Sigmoid colon (tissue), 7 donors: ENCODE results near the gene PSPC1. TPM values are rescaled to one million over a fixed set of nuclear protein-coding genes. Genes with fewer than 3 reads are reported as not detected.
A peak's percentile ranks its signal among the peaks of the same experiment; 100 is the strongest.

ENCODE experiments used
- DNase-seq: peaks from one replicate; pipeline ENCODE4 v3.0.0-alpha.2; 2019
- H3K27ac ChIP-seq, 4 donors: fragments of 200-600 bp; sonication (generic); one replicate each; pipeline ENCODE4 v1.5.1; 2016 to 2019; ENCODE audit warnings: mild to moderate bottlenecking in 1 of 4
- H3K27me3 ChIP-seq, 3 donors: fragments of 200-600 bp; sonication (generic); one replicate each; pipeline ENCODE4 v1.5.1; 2019; ENCODE audit warnings: mild to moderate bottlenecking in 1 of 3
- H3K36me3 ChIP-seq, 4 donors: fragments of 200-600 bp; sonication (generic); one replicate each; pipeline ENCODE4 v1.5.1; 2016 to 2019
- H3K4me1 ChIP-seq, 4 donors: fragments of 200-600 bp; sonication (generic); one replicate each; pipeline ENCODE4 v1.5.1; 2017 to 2019
- H3K4me3 ChIP-seq, 4 donors: fragments of 200-600 bp; sonication (generic); one replicate each; pipeline ENCODE4 v1.5.1; 2017 to 2019; ENCODE audit warnings: mild to moderate bottlenecking in 2 of 4, moderate library complexity in 1 of 4
- H3K9me3 ChIP-seq, 4 donors: fragments of 200-600 bp in 3 of 4; sonication (generic) in 3 of 4; one replicate each; pipeline versions ENCODE4 v1.5.1 to v1.6.1; 2013 to 2019
- CTCF ChIP-seq, 4 experiments: fragments of 450-650 bp in 3 of 4; fragments of 200-600 bp in 1 of 4; IDR thresholded peaks; one replicate each; pipeline ENCODE4 v1.5.1; 2016 to 2019; ENCODE audit warnings: antibody characterized with exemption in 4 of 4, mild to moderate bottlenecking in 3 of 4, moderate library complexity in 2 of 4
- EP300 ChIP-seq, 4 donors: sonication (generic); formaldehyde crosslinking; IDR thresholded peaks; one replicate each; pipeline ENCODE4 v1.6.1; 2017; ENCODE audit warnings: antibody characterized with exemption in 4 of 4
- POLR2A ChIP-seq, 2 donors: fragments of 450-650 bp; IDR thresholded peaks; one replicate each; pipeline ENCODE4 v1.6.1; 2016; ENCODE audit warnings: antibody characterized with exemption in 2 of 2, mild to moderate bottlenecking in 2 of 2, moderate library complexity in 2 of 2
- POLR2AphosphoS5 ChIP-seq, 4 donors: sonication (generic); formaldehyde crosslinking; IDR thresholded peaks; one replicate each; pipeline ENCODE4 v1.6.1; 2017; ENCODE audit warnings: antibody characterized with exemption in 4 of 4
- WGBS, 2 donors: extraction: QIAGEN DNeasy Blood & Tissue Kit; methylation state at CpG; one replicate each; pipeline ENCODE4 v1.1.7; 2013; 5-methylcytosine and 5-hydroxymethylcytosine counted together
- intact Hi-C: fragments of 100-400 bp; cut with DNase I; formaldehyde crosslinking; loops from one replicate; pipeline ENCODE4 v1.15.1; 2023
- polyA plus RNA-seq, 3 donors: library from polyadenylated mRNA; stranded (reverse); fragments of 200-250 nt; gene quantifications; one replicate each; pipeline ENCODE4 v1.2.3, GENCODE V29; 2013
- total RNA-seq, 4 donors: library from RNA; depleted of rRNA; stranded (reverse); fragments of >200 nt; gene quantifications; one replicate each; pipeline ENCODE4 v1.1.0, GENCODE V29; 2016
- donor health status: healthy with polysubstance abuse.
- donor health status: Bipolar disorder and iron deficiency.
- donor health status: healthy.

PSPC1 gene
- total and polyA plus RNA-seq, 7 donors = 15.3 to 85.3 (median 48.2) TPM

GRCh38 chr13:19766591-19766990 is 16.2 kb downstream of the PSPC1 start:
- TF ChIP-seq CTCF (IDR thresholded peaks at IDR 0.05) (no peak), EP300 (IDR thresholded peaks at IDR 0.05) (no peak), POLR2A (IDR thresholded peaks at IDR 0.05) (no peak), POLR2AphosphoS5 (IDR thresholded peaks at IDR 0.05) (no peak)
- Histone ChIP-seq H3K4me1 (peaks cover 0 to 41% (median 15%) of the 10 kb centered on the region in 4 donors), H3K27me3 (no peaks in the 10 kb centered on the region), H3K36me3 (peaks cover 0 to 23% (median 11%) of the 10 kb centered on the region in 4 donors), H3K9me3 (no peaks in the 10 kb centered on the region), H3K4me3 (no peak overlapping the region), H3K27ac (no peak overlapping the region)
- DNase-seq = peak; percentile 17
- 48 to 72% methylated on average over 5 of the region's 5 CpGs for WGBS, 2 donors
- intact Hi-C loops = no loop called here

- Histone ChIP-seq H3K36me3 (peaks cover 0 to 7% (median under 1%) of the 10 kb centered on the region in 4 donors), H3K4me1 (peaks cover 0 to 41% (median 15%) of the 10 kb centered on the region in 4 donors), H3K27ac (no peak overlapping the region), H3K9me3 (no peaks in the 10 kb centered on the region), H3K27me3 (no peaks in the 10 kb centered on the region), H3K4me3 (no peak overlapping the region)
- 85 to 94% methylated on average over 2 of the region's 2 CpGs for WGBS, 2 donors
- intact Hi-C loops = no loop called here
- TF ChIP-seq POLR2AphosphoS5 (IDR thresholded peaks at IDR 0.05) (no peak), POLR2A (IDR thresholded peaks at IDR 0.05) (no peak), CTCF (IDR thresholded peaks at IDR 0.05) (no peak), EP300 (IDR thresholded peaks at IDR 0.05) (no peak)
- no peak for DNase-seq
These were observed 18.5 kb downstream of the PSPC1 start for GRCh38 chr13:19764237-19764636.

- intact Hi-C loops = no loop called here
- peaks cover 4 to 13% (median 6%) of the 10 kb centered on the region in 4 donors for H3K36me3 ChIP-seq
- peak; percentile 21 for DNase-seq
- no peak for TF ChIP-seq POLR2A (IDR thresholded peaks at IDR 0.05)
- no peak for TF ChIP-seq POLR2AphosphoS5 (IDR thresholded peaks at IDR 0.05)
- TF ChIP-seq EP300 (IDR thresholded peaks at IDR 0.05) = no peak
- no peak for TF ChIP-seq CTCF (IDR thresholded peaks at IDR 0.05)
- H3K27ac ChIP-seq = no peak overlapping the region
- no peaks in the 10 kb centered on the region for H3K9me3 ChIP-seq
- no peak overlapping the region for H3K4me3 ChIP-seq
- no peaks in the 10 kb centered on the region for H3K27me3 ChIP-seq
- WGBS, 2 donors = 93 to 95% methylated on average over 10 of the region's 10 CpGs
- H3K4me1 ChIP-seq = peaks cover 0 to 41% (median 15%) of the 10 kb centered on the region in 4 donors
These were observed 19.1 kb downstream of the PSPC1 start for GRCh38 chr13:19763618-19764017.

- DNase-seq = no peak
- H3K9me3 ChIP-seq = no peaks in the 10 kb centered on the region
- intact Hi-C loops = no loop called here
- H3K27ac ChIP-seq = no peak overlapping the region
- no peaks in the 10 kb centered on the region for H3K27me3 ChIP-seq
- TF ChIP-seq EP300 (IDR thresholded peaks at IDR 0.05) (no peak), CTCF (IDR thresholded peaks at IDR 0.05) (no peak), POLR2AphosphoS5 (IDR thresholded peaks at IDR 0.05) (no peak), POLR2A (IDR thresholded peaks at IDR 0.05) (no peak)
- H3K4me3 ChIP-seq = no peak overlapping the region
- 90 to 91% methylated on average over 5 of the region's 5 CpGs for WGBS, 2 donors
- H3K4me1 ChIP-seq = peaks cover 0 to 17% (median 2%) of the 10 kb centered on the region in 4 donors
- H3K36me3 ChIP-seq = peaks cover 8 to 37% (median 15%) of the 10 kb centered on the region in 4 donors
These were observed 23.1 kb downstream of the PSPC1 start for GRCh38 chr13:19759669-19760068.

- Histone ChIP-seq H3K36me3 (peaks cover 0 to 55% (median 19%) of the 10 kb centered on the region in 4 donors), H3K4me3 (no peak overlapping the region), H3K4me1 (no peaks in the 10 kb centered on the region), H3K27me3 (no peaks in the 10 kb centered on the region), H3K27ac (no peak overlapping the region), H3K9me3 (no peaks in the 10 kb centered on the region)
- DNase-seq = no peak
- TF ChIP-seq EP300 (IDR thresholded peaks at IDR 0.05) = no peak
- TF ChIP-seq POLR2A (IDR thresholded peaks at IDR 0.05) = no peak
- TF ChIP-seq CTCF (IDR thresholded peaks at IDR 0.05) = no peak
- TF ChIP-seq POLR2AphosphoS5 (IDR thresholded peaks at IDR 0.05) = no peak
- intact Hi-C loops = no loop called here
- 89 to 90% methylated on average over 5 of the region's 5 CpGs for WGBS, 2 donors
These were observed 40.1 kb downstream of the PSPC1 start for GRCh38 chr13:19742643-19743042.
